Eye (tissue), 1 donor: ENCODE measurements around the gene ZC3H18.

Source experiments
- DNase-seq: peaks from one replicate; pipeline ENCODE4 v3.0.0-alpha.2; 2015

Gene ZC3H18

GRCh38 chr16:88552166-88552565 lies 18.0 kb upstream of the ZC3H18 start:
- no peak for DNase-seq

GRCh38 chr16:88552815-88553214 lies 17.4 kb upstream of the ZC3H18 start:
- DNase-seq: no peak

DNA sequence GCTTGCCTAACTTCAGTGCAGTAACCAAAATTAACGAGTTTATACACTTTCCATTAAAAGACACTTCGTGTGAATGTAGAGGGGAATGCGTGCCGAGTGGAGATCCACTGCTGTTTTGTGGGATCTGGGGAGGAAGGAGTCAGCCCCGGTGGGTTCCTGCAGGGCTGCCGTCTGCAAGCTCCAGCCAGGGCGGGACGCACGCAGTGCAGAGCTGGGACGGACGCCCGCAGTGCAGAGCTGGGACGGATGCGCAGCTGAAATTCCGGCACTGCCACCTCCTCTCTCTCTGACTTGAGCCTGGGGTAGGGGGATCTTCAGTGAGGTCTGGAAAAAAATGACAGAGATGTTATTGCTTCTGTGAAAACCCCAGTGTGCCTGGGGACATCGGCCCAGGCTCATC lies 16.5 kb upstream of the ZC3H18 start:
- no peak for DNase-seq

GRCh38 chr16:88554711-88555264 lies 15.4 kb upstream of the ZC3H18 start:
- DNase-seq: no peak

DNA sequence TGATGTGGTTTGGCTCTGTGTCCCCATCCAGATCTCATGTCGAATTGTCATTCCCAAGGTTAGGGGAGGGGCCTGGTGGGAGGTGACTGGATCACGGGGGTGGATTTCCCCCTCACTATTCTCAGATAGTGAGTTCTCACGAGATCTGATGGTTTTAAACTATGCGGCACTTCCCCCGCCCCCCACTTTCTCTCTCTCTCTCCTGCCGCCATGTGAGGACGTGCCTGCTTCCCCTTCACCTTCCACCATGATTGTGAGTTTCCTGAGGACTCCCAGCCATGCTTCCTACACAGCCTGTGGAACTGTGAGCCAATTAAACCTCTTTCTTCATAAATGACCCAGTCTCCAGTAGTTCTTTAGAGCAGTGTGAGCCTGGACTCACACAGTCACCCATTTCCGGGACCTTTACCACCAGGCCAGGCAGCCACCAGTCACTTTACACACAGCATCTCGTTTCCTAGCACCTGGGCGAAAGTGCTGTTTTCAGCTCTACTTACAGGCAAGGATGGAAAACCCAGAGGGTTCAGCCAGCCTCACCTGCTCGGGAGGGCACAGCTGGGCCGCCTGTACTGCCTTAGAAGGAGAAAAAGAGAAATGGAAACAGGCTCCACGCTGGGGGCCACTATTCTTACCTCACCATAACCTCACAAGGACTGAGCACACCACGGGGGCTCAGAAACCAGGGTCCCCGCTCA lies 13.8 kb upstream of the ZC3H18 start:
- no peak for DNase-seq

DNA sequence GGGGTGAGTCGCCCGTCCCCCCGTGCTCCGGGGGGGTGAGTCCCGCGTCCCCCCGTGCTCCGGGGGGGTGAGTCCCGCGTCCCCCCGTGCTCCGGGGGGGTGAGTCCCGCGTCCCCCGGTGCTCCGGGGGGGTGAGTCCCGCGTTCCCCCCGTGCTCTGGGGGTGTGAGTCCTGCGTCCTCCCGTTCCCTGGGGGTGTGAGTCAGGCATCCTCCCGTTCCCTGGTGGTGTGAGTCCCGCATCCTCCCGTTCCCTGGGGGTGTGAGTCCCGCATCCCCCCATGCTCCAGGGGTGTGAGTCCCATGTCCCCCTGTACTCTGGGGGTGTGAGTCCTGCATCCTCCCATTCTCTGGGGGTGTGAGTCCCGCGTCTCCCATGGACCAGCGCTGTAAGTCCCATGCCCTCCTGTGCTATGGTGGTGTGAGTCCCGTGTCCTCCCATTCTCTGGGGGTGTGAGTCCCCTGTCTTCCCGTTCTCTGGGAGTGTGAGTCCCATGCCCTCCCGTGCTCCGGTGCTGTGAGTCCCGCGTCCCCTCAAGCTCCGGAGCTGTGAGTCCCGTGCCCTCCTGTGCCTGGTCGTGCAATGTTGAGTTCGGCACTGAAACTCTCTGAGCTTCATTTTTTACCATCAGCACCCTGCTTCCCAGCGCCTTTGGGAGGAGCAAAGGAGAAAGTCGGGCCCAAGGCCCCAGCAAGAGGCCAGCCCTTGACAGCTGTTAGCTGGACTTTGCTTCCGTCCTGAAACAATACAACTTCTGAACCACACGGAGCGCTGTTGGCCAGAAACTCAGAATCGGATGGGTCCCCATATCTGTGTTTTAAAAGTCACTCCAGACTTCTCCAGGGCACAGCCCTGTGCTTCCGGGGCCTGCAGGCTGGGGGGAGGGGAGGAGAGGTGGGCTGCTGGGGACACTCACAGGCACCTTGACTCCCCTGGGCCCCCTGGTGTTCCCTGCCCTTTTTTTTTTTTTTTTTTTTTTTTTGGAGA lies 11.5 kb upstream of the ZC3H18 start:
- peak; percentile 83 for DNase-seq

DNA sequence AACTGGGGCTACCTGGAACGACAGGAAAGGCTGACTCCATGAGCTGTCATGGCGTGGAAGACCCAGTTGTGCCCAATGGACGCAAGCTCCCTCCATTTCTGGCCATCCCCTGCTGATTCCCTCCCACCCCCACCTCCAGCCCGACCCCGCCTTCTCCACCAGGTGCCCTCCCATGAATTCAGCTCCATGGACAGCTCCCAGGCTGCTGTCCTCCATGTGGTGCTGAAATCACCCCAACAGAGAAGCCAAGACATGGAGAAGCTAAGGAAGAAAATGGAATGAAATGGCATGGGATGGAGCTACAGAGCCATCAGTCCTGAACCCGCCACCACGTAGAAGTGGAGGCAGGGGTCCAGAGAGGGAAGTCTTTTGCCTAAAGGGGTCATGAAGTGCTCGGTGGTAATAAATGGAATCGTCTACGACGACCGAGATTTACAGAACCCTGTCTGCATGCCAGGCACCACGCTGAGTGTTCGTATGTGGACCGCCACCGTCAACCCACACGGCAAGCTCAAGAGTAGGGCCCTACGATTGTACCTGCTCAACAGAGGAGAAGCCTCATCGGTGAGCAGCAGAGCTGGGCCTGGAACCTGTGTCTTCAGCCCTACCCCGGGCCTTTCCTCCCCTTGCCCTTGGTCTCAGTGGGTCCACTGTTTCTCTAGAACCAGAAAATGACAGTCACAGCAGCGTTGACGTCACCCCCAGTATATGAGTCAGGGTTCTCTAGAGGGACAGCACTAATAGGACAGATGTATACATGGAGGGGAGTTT lies 9.3 kb upstream of the ZC3H18 start:
- peak; percentile 52 for DNase-seq

DNA sequence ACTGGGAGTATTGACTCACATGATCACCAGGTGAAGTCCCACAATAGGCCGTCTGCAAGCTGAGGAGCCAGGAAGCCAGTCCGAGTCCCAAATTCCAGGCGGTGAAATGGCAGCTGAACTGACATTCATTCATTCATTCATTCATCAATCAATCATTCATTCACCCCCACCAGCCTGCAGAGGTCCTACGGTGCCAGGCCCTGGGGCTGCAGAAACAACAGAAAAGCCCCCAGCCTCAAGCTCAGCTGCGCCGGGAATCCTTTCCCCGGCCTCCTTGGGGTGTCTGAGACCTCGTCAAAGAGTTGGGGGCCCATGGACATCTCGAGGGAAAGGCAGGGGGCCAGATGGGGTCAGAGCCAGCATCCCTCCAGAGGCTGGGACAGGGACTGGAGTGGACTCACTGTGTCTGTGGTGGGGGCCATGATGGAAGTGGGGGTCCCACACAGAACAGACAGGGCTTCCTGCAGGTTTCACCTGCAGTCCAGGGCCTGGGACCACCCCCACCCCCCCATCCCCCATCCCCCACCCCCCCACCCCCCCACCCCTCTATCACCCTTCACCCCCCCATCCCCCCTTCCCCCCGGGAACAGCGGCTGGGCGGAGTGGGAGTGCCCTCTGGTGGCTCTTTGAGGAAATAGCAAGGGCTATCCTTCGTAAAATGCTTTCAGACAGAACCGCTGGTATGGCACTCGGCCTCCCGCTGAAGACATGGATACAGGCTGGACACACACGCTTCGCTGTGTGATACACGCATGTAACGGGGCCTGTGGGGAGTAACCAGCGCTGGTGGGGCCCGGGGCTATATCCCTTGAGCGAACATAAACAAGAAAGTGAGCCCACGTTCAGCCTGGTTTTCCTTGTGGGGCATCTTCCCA lies 8.5 kb upstream of the ZC3H18 start:
- peak; percentile 79 for DNase-seq

DNA sequence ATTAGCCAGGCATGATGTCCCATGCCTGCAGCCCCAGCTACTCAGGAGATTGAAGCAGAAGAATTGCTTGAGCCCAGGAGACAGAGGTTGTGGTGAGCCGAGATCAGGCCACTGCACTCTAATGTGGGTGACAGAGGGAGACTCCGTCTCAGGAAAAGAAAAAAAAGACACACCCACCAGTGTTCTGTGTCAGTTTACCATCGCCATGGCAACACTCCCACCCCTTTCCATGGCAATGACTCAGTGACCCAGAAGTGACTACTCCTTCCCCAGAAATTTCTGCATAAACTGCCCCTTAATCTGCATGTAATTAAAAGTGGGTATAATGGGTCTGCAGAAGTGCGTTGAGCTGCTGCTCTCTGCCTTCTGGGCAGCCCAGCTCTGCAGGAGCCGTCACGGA lies 4.0 kb upstream of the ZC3H18 start:
- DNase-seq: peak; percentile 82

GRCh38 chr16:88568710-88569613 lies 1.2 kb upstream of the ZC3H18 start:
- DNase-seq: no peak

- DNase-seq: no peak
These were observed 604 bp upstream of the ZC3H18 start for GRCh38 chr16:88569614-88569984.

- DNase-seq: no peak
These were observed 489 bp downstream of the ZC3H18 start for GRCh38 chr16:88570691-88571092.

GRCh38 chr16:88575251-88575650 lies 5.0 kb downstream of the ZC3H18 start:
- DNase-seq: no peak

DNA sequence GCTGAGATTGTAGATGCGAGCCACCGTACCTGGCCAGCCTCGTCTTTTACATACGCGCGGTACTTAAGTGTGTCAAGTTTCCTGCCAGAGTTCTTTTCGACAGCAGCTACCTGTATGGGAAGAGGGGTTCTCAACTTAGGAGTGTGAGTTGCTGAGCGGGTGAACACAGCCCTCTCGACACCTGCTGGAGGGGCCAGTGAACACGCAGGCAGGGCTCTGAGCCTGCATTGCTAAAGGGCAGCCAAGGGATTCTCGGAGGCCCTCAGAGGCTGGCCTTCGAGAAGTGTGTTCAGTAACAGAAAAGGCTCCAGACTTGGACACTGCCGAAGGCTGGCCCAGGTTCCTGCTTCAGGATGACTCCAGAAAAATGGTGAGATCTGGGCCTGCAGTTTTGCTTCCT lies 6.1 kb downstream of the ZC3H18 start:
- DNase-seq: no peak

DNA sequence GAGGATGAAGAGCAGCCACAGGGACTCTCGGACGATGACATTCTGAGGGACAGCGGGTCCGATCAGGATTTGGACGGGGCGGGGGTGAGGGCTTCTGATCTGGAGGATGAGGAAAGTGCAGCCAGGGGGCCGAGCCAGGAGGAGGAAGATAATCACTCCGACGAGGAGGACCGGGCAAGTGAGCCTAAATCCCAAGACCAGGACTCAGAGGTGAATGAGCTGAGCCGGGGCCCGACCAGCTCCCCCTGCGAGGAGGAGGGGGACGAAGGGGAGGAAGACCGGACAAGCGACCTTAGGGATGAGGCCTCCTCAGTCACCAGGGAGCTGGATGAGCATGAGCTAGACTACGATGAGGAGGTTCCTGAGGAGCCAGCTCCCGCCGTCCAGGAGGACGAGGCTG lies 7.0 kb downstream of the ZC3H18 start:
- no peak for DNase-seq

GRCh38 chr16:88578446-88579313 lies 8.5 kb downstream of the ZC3H18 start:
- no peak for DNase-seq

DNA sequence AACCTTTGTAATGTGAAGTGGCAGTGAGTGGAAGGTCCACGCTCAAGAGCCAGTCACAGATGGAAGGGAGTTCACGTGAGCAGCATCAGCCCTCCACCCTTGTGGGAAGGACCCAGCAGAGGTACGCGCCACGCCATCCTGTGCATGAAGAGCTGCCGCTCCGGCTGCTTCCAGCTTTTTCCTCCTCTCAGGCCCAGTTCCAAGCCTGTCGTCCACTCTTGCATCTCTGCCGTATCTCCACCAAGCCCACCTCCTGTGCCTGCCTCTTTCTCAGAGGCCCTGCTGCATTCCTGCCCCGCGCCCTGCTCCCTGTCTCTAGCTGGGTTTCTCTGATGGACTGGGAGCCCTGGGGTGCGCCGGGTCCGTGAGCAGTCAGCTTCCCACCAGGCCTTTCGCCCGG lies 10.2 kb downstream of the ZC3H18 start:
- no peak for DNase-seq

GRCh38 chr16:88581033-88581432 lies 10.8 kb downstream of the ZC3H18 start:
- DNase-seq: no peak

GRCh38 chr16:88582912-88583575 lies 12.8 kb downstream of the ZC3H18 start:
- no peak for DNase-seq
